ENCODE measurements around the gene MCTP1. TPM values are rescaled to one million over a fixed set of nuclear protein-coding genes. Genes with fewer than 3 reads are reported as not detected.

The MCTP1 gene
- total RNA-seq: 1.7 and 1.8 TPM in 2 replicates
- long read RNA-seq, partial matches to known transcripts: 2 of 4 reads
- long read RNA-seq, other reads (novel, unspliced or antisense): 2 of 4 reads

- Mint-ChIP-seq H3K9me3 (no peaks in the 10 kb centered on the region), H3K4me3 (peak within 1 kb of the TSS; percentile 88), H3K36me3 (ENCODE audit: low read depth) (no peaks in the 10 kb centered on the region), H3K27me3 (ENCODE audit: low read depth) (peaks cover 77% of the 10 kb centered on the region), H3K27ac (ENCODE audit: unreplicated experiment) (no peak within 1 kb of the TSS), H3K4me1 (peaks cover 13% of the 10 kb centered on the region)
- TF ChIP-seq CTCF (conservative IDR thresholded peaks at IDR 0.05): no peak
- DNase-seq (ENCODE audit: low read depth, low spot score): peak; percentile 44
Measured at GRCh38 chr5:95284572-95285408, at the start of gene MCTP1. MCTP1 (minus strand) TSS chr5:95285094.

GRCh38 chr5:95332158-95332557 is 47.3 kb upstream of the MCTP1 start:
- no peak overlapping the region for H3K4me3 Mint-ChIP-seq
- H3K9me3 Mint-ChIP-seq: peaks cover 9% of the 10 kb centered on the region
- TF ChIP-seq CTCF (conservative IDR thresholded peaks at IDR 0.05): no peak
- peaks cover 5% of the 10 kb centered on the region for H3K4me1 Mint-ChIP-seq
- no peaks in the 10 kb centered on the region for H3K36me3 Mint-ChIP-seq (ENCODE audit: low read depth)
- no peak overlapping the region for H3K27ac Mint-ChIP-seq (ENCODE audit: unreplicated experiment)
- H3K27me3 Mint-ChIP-seq (ENCODE audit: low read depth): no peaks in the 10 kb centered on the region
- DNase-seq (ENCODE audit: low read depth, low spot score): no peak

- H3K27ac Mint-ChIP-seq (ENCODE audit: unreplicated experiment): no peak overlapping the region
- no peaks in the 10 kb centered on the region for H3K36me3 Mint-ChIP-seq (ENCODE audit: low read depth)
- H3K27me3 Mint-ChIP-seq (ENCODE audit: low read depth): no peaks in the 10 kb centered on the region
- no peak for TF ChIP-seq CTCF (conservative IDR thresholded peaks at IDR 0.05)
- peaks cover 9% of the 10 kb centered on the region for H3K9me3 Mint-ChIP-seq
- no peak for DNase-seq (ENCODE audit: low read depth, low spot score)
- no peak overlapping the region for H3K4me3 Mint-ChIP-seq
- H3K4me1 Mint-ChIP-seq: peaks cover 7% of the 10 kb centered on the region
Measured at GRCh38 chr5:95331358-95331757, 46.5 kb upstream of the MCTP1 start.

DNA sequence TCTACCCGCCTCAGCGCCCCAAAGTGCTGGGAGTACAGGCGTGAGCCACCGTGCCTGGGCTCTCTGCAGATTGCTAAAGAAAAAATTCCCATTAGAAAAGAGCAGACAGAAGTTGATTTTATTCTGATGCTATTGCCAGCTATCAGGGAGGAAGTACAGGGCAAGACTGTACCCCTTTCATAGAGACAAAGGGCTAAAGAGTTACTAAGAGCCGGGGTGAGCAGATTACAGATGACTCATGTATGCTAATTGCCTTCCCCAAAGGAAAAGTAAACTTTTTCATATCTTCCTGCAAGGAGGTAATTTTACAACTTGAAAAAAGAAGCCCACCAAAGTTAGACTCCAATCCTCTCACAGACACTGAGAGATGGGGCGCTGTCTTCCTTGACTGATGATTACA is 42.3 kb upstream of the MCTP1 start:
- peaks cover 9% of the 10 kb centered on the region for H3K9me3 Mint-ChIP-seq
- no peak overlapping the region for H3K4me3 Mint-ChIP-seq
- peak overlapping the region; percentile 51 for H3K27ac Mint-ChIP-seq (ENCODE audit: unreplicated experiment)
- no peaks in the 10 kb centered on the region for H3K27me3 Mint-ChIP-seq (ENCODE audit: low read depth)
- no peak for DNase-seq (ENCODE audit: low read depth, low spot score)
- H3K36me3 Mint-ChIP-seq (ENCODE audit: low read depth): no peaks in the 10 kb centered on the region
- no peak for TF ChIP-seq CTCF (conservative IDR thresholded peaks at IDR 0.05)
- peaks cover 7% of the 10 kb centered on the region for H3K4me1 Mint-ChIP-seq

GRCh38 chr5:95317687-95318086 is 32.8 kb upstream of the MCTP1 start:
- H3K9me3 Mint-ChIP-seq: no peaks in the 10 kb centered on the region
- no peaks in the 10 kb centered on the region for H3K4me1 Mint-ChIP-seq
- H3K4me3 Mint-ChIP-seq: no peak overlapping the region
- no peaks in the 10 kb centered on the region for H3K36me3 Mint-ChIP-seq (ENCODE audit: low read depth)
- TF ChIP-seq CTCF (conservative IDR thresholded peaks at IDR 0.05): no peak
- H3K27ac Mint-ChIP-seq (ENCODE audit: unreplicated experiment): no peak overlapping the region
- no peaks in the 10 kb centered on the region for H3K27me3 Mint-ChIP-seq (ENCODE audit: low read depth)
- DNase-seq (ENCODE audit: low read depth, low spot score): no peak

Data from neural crest cell (in vitro differentiated cells).